Breast epithelium (tissue), 3 donors: ENCODE data around the gene IRF5.

ENCODE experiments used
- POLR2A ChIP-seq: fragments of 450-650 bp; IDR thresholded peaks from one replicate; pipeline ENCODE4 v1.6.1; 2016; ENCODE audit warnings: antibody characterized with exemption, mild to moderate bottlenecking, moderate library complexity
- POLR2AphosphoS5 ChIP-seq, 3 donors: sonication (generic); formaldehyde crosslinking; IDR thresholded peaks; one replicate each; pipeline ENCODE4 v1.6.1; 2017; ENCODE audit warnings: antibody characterized with exemption in 3 of 3
- TF ChIP-seq, protein P1 (sequence below), 3 donors: fragments of 450-650 bp; IDR thresholded peaks; one replicate each; pipeline ENCODE4 v1.5.1; 2016 to 2017; ENCODE audit warnings: antibody characterized with exemption in 3 of 3, mild to moderate bottlenecking in 3 of 3, moderate library complexity in 3 of 3

GRCh38 chr7:128939861-128940410, 2.2 kb downstream of the IRF5 start:
- TF ChIP-seq, protein P1, sequence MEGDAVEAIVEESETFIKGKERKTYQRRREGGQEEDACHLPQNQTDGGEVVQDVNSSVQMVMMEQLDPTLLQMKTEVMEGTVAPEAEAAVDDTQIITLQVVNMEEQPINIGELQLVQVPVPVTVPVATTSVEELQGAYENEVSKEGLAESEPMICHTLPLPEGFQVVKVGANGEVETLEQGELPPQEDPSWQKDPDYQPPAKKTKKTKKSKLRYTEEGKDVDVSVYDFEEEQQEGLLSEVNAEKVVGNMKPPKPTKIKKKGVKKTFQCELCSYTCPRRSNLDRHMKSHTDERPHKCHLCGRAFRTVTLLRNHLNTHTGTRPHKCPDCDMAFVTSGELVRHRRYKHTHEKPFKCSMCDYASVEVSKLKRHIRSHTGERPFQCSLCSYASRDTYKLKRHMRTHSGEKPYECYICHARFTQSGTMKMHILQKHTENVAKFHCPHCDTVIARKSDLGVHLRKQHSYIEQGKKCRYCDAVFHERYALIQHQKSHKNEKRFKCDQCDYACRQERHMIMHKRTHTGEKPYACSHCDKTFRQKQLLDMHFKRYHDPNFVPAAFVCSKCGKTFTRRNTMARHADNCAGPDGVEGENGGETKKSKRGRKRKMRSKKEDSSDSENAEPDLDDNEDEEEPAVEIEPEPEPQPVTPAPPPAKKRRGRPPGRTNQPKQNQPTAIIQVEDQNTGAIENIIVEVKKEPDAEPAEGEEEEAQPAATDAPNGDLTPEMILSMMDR (IDR thresholded peaks at IDR 0.05): no peak
- TF ChIP-seq POLR2AphosphoS5 (IDR thresholded peaks at IDR 0.05) (no peak), POLR2A (no peak)
